SK-N-SH (cell line): ENCODE results near the gene TEAD1. TPM values are rescaled to one million over a fixed set of nuclear protein-coding genes. Genes with fewer than 3 reads are reported as not detected.

Source experiments
- CTCF ChIA-PET: fragments of 300-600, 350-600 bp; formaldehyde crosslinking; extraction: SDS; loops from one replicate; lab custom pipeline; 2021; lab: Yijun Ruan, JAX
- POLR2A ChIA-PET: fragments of 350-600 bp; sonication (Branson Sonifier 250); formaldehyde crosslinking; extraction: SDS; loops from one replicate; lab custom pipeline; 2020; ENCODE audit warnings: antibody characterized with exemption, inconsistent platforms; lab: Yijun Ruan, JAX
- DNase-seq: peaks from one replicate; pipeline ENCODE4 v3.0.0; 2012
- H2AFZ ChIP-seq: fragments of 200-600 bp; sonication (generic); 2 replicates; pipeline ENCODE4 v1.8.1; 2016; ENCODE audit warnings: antibody characterized with exemption, mild to moderate bottlenecking, low read depth
- H3F3A ChIP-seq: fragments of 200-600 bp; sonication (generic); replicated peaks from 2 replicates; pipeline ENCODE3; 2016; ENCODE audit warnings: antibody characterized with exemption, mild to moderate bottlenecking; ENCODE audit not compliant: insufficient read depth
- H3K27ac ChIP-seq, 2 experiments: fragments of 200-500 bp in 1 of 2; fragments of 200-600 bp in 1 of 2; sonication (Bioruptor generic) in 1 of 2; sonication (generic), shearing (Covaris generic) in 1 of 2; 2 replicates each; pipeline versions ENCODE4 v1.5.1 to v1.6.1; 2014 to 2016; ENCODE audit warnings: low read depth in 2 of 2, inconsistent platforms in 1 of 2, low read length in 1 of 2, mild to moderate bottlenecking in 1 of 2, mixed read lengths in 1 of 2
- H3K27me3 ChIP-seq: fragments of 200-600 bp; sonication (generic), shearing (Covaris generic); 2 replicates; pipeline ENCODE4 v1.6.1; 2016; ENCODE audit warnings: mixed run types; ENCODE audit not compliant: insufficient read depth
- H3K36me3 ChIP-seq, 2 experiments: fragments of 200-500 bp in 1 of 2; fragments of 200-600 bp in 1 of 2; sonication (Bioruptor generic) in 1 of 2; sonication (generic) in 1 of 2; replicated peaks in 1 of 2; 2 replicates each; pipeline versions ENCODE3 to v1.5.1; 2014 to 2016; ENCODE audit warnings: low read length in 1 of 2, mild to moderate bottlenecking in 1 of 2; ENCODE audit not compliant: insufficient read depth in 2 of 2, control insufficient read depth in 1 of 2
- H3K4me1 ChIP-seq, 2 experiments: fragments of 200-500 bp in 1 of 2; fragments of 200-600 bp in 1 of 2; sonication (Bioruptor generic) in 1 of 2; sonication (generic), shearing (Covaris generic) in 1 of 2; 2 replicates each; pipeline versions ENCODE4 v1.5.1 to v1.6.1; 2014 to 2016; ENCODE audit warnings: low read depth in 1 of 2, low read length in 1 of 2, mixed run types in 1 of 2; ENCODE audit not compliant: insufficient read depth in 2 of 2, control insufficient read depth in 1 of 2
- H3K4me2 ChIP-seq: fragments of 200-600 bp; sonication (generic), shearing (Covaris generic); 2 replicates; pipeline ENCODE4 v1.6.1; 2017; ENCODE audit warnings: mixed run types
- H3K4me3 ChIP-seq, 2 experiments: fragments of 200-500 bp in 1 of 2; fragments of 200-600 bp in 1 of 2; sonication (Bioruptor generic) in 1 of 2; sonication (generic), shearing (Covaris generic) in 1 of 2; 2 replicates each; pipeline versions ENCODE4 v1.5.1 to v1.8.1; 2014 to 2016; ENCODE audit warnings: low read depth in 2 of 2, inconsistent platforms in 1 of 2, low read length in 1 of 2, mild to moderate bottlenecking in 1 of 2, mixed read lengths in 1 of 2, moderate library complexity in 1 of 2
- H3K79me2 ChIP-seq: fragments of 200-600 bp; sonication (generic); 2 replicates; pipeline ENCODE4 v1.8.1; 2017; ENCODE audit warnings: mild to moderate bottlenecking; ENCODE audit not compliant: insufficient read depth
- H3K9ac ChIP-seq: fragments of 200-600 bp; sonication (generic); 2 replicates; pipeline ENCODE4 v1.6.1; 2017; ENCODE audit warnings: mixed run types
- H3K9me2 ChIP-seq: fragments of 200-600 bp; sonication (generic); 2 replicates; pipeline ENCODE4 v1.6.1; 2017; ENCODE audit warnings: mixed run types
- H3K9me3 ChIP-seq: fragments of 200-600 bp; sonication (generic); 2 replicates; pipeline ENCODE4 v1.6.1; 2017; ENCODE audit warnings: mixed run types, mild to moderate bottlenecking, moderate library complexity
- H4K20me1 ChIP-seq: fragments of 200-600 bp; sonication (generic); 2 replicates; pipeline ENCODE4 v1.6.1; 2017; ENCODE audit warnings: mild to moderate bottlenecking, mixed run types; ENCODE audit not compliant: insufficient read depth
- ELF1 ChIP-seq: IDR thresholded peaks from 2 replicates; pipeline ENCODE4 v1.4.0; 2012
- MXI1 ChIP-seq: IDR thresholded peaks from 2 replicates; pipeline ENCODE4 v1.6.1; 2012; ENCODE audit warnings: mild to moderate bottlenecking, low read depth, low read length, improper control_type of control experiment
- RCOR1 ChIP-seq: fragments of 150-350 bp; IDR thresholded peaks from 2 replicates; pipeline ENCODE4 v1.6.1; 2017; ENCODE audit warnings: antibody characterized with exemption, low read length
- RFX5 ChIP-seq: IDR thresholded peaks from 2 replicates; pipeline ENCODE4 v1.6.1; 2012; ENCODE audit warnings: mild to moderate bottlenecking, improper control_type of control experiment, low read length
- YY1 ChIP-seq: IDR thresholded peaks from 2 replicates; pipeline ENCODE4 v1.4.0; 2012; ENCODE audit warnings: low read depth, mild to moderate bottlenecking
- WGBS: methylation state at CpG from one replicate; pipeline ENCODE4 v1.1.6; 2017; ENCODE audit warnings: low lambda C conversion rate; 5-methylcytosine and 5-hydroxymethylcytosine counted together
- polyA plus RNA-seq, 3 experiments: library from polyadenylated mRNA; depleted of rRNA; stranded (reverse); fragments of >200 nt; gene quantifications; 2 replicates each; pipeline ENCODE4 v1.2.3, GENCODE V29; 2012
- TF ChIP-seq, protein P1 (sequence below): IDR thresholded peaks from 2 replicates; pipeline ENCODE4 v1.4.0; 2012; ENCODE audit warnings: low read depth, borderline replicate concordance
- TF ChIP-seq, protein P2 (sequence below): IDR thresholded peaks from 2 replicates; pipeline ENCODE4; 2012
- TF ChIP-seq, protein P3 (sequence below): fragments of 200-600 bp; sonication (generic); IDR thresholded peaks from 2 replicates; pipeline ENCODE4 v1.6.1; 2017; ENCODE audit warnings: antibody characterized with exemption, mild to moderate bottlenecking, moderate library complexity
- TF ChIP-seq, protein P4 (sequence below): fragments of 150-350 bp; IDR thresholded peaks from 2 replicates; pipeline ENCODE4 v1.6.1; 2016; ENCODE audit warnings: mild to moderate bottlenecking, low read depth, low read length

TEAD1 gene
- polyA plus RNA-seq, 1 of the 3 experiments (the other 2 are of a cell fraction): 31.2 TPM

DNA sequence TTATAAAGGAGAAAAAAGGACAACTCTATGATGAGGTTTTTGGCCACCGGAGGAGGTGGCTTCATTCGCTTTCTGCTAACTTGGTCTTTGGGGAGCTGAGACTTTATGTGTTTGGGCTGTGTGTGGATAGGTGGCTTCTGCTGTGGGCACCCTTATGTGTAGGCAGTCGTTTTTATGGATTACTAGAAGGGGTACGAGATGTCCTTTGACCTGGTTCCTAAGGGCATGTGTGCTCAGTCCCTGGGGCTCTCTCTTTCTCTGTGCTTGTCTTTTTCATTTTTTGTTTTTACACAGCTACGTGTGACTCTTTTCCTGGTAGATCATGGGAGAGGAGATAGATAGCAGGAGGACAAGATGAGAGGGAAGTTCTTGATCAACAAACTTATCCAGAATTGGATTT, 93.4 kb downstream of the TEAD1 start (continued):
- TF ChIP-seq, protein P1, sequence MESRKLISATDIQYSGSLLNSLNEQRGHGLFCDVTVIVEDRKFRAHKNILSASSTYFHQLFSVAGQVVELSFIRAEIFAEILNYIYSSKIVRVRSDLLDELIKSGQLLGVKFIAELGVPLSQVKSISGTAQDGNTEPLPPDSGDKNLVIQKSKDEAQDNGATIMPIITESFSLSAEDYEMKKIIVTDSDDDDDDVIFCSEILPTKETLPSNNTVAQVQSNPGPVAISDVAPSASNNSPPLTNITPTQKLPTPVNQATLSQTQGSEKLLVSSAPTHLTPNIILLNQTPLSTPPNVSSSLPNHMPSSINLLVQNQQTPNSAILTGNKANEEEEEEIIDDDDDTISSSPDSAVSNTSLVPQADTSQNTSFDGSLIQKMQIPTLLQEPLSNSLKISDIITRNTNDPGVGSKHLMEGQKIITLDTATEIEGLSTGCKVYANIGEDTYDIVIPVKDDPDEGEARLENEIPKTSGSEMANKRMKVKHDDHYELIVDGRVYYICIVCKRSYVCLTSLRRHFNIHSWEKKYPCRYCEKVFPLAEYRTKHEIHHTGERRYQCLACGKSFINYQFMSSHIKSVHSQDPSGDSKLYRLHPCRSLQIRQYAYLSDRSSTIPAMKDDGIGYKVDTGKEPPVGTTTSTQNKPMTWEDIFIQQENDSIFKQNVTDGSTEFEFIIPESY: no peak
- no peak for TF ChIP-seq MXI1
- TF ChIP-seq RCOR1: no peak

DNA sequence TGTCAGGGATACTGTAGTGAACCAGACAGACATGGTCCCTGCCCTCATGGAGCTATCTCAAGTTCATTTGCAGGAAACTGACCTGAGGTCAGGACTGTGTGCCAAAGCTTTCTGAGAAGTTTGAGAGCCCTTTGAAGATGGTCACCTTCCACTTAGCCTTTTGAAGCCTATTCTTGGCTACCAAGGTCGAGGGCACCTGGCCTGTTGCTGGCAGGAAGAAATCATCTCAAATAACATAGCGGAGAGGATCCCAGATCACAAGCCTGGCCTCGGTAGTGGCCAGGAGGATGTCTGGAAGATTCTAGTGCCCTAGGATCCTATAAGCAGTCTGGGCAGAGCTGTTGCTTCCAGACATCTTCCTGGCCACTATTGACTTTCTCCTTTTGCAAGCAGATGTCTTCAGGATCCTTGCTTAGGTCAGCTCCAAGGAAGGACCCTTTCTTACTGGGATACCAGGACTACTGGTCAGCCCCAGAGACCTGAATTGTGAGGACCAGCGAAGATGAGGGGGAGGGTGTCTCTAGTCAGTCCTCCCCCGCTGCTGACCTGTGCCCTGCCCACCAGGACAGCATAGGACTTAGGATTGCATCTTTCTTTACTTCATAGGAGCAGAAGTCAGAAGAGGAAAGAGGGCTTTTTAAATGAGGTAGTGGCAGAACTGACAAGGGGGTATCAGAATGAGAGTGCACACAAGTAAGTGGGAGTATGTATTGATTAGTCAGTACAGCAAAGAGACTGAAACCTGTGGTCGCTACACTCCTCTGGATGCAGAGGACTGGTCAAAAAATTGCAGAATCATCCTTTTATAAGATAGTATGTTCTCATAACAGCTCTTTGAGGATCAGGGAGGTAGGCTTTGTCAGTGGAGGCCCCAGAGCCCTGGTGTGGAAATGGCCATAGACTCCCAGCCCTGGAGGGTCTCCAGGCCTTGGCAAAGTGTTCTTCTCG, 94.8 kb downstream of the TEAD1 start:
- Histone ChIP-seq H3K4me3 (no peak overlapping the region), H2AFZ (no peak overlapping the region), H3K9me3 (no peaks in the 10 kb centered on the region), H3K27me3 (no peaks in the 10 kb centered on the region), H3K27ac (peak overlapping the region; percentile 28 to 90), H3K4me2 (peak overlapping the region; percentile 62), H4K20me1 (peaks cover 21% of the 10 kb centered on the region), H3K9ac (peak overlapping the region; percentile 23; the same call in 1 of the 2 replicates), H3F3A (peaks cover 34% of the 10 kb centered on the region), H3K79me2 (peaks cover 100% of the 10 kb centered on the region), H3K9me2 (no peaks in the 10 kb centered on the region), H3K36me3 (peaks cover 14 to 27% of the 10 kb centered on the region in 2 experiments), H3K4me1 (peaks cover 50 to 61% of the 10 kb centered on the region in 2 experiments)
- ChIA-PET POLR2A (no interaction called here), CTCF (interaction anchor here (0.7 to 1.3 kb wide), 5 partner anchors 14 to 438 kb away, joined by 3 read pairs; no protein-coding TSS in a partner anchor)
- DNase-seq: no peak
- no peak for TF ChIP-seq MXI1
- no peak for TF ChIP-seq RFX5
- TF ChIP-seq, protein P2, sequence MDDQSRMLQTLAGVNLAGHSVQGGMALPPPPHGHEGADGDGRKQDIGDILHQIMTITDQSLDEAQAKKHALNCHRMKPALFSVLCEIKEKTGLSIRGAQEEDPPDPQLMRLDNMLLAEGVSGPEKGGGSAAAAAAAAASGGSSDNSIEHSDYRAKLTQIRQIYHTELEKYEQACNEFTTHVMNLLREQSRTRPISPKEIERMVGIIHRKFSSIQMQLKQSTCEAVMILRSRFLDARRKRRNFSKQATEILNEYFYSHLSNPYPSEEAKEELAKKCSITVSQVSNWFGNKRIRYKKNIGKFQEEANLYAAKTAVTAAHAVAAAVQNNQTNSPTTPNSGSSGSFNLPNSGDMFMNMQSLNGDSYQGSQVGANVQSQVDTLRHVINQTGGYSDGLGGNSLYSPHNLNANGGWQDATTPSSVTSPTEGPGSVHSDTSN: no peak
- TF ChIP-seq, protein P3, sequence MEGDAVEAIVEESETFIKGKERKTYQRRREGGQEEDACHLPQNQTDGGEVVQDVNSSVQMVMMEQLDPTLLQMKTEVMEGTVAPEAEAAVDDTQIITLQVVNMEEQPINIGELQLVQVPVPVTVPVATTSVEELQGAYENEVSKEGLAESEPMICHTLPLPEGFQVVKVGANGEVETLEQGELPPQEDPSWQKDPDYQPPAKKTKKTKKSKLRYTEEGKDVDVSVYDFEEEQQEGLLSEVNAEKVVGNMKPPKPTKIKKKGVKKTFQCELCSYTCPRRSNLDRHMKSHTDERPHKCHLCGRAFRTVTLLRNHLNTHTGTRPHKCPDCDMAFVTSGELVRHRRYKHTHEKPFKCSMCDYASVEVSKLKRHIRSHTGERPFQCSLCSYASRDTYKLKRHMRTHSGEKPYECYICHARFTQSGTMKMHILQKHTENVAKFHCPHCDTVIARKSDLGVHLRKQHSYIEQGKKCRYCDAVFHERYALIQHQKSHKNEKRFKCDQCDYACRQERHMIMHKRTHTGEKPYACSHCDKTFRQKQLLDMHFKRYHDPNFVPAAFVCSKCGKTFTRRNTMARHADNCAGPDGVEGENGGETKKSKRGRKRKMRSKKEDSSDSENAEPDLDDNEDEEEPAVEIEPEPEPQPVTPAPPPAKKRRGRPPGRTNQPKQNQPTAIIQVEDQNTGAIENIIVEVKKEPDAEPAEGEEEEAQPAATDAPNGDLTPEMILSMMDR: no peak
- no peak for TF ChIP-seq RCOR1
- no peak for TF ChIP-seq ELF1
- TF ChIP-seq, protein P4, sequence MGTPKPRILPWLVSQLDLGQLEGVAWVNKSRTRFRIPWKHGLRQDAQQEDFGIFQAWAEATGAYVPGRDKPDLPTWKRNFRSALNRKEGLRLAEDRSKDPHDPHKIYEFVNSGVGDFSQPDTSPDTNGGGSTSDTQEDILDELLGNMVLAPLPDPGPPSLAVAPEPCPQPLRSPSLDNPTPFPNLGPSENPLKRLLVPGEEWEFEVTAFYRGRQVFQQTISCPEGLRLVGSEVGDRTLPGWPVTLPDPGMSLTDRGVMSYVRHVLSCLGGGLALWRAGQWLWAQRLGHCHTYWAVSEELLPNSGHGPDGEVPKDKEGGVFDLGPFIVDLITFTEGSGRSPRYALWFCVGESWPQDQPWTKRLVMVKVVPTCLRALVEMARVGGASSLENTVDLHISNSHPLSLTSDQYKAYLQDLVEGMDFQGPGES: no peak
- TF ChIP-seq YY1: no peak
- 86% methylated on average over 7 of the region's 7 CpGs for WGBS
